ENCODE data around the gene TEX51.

TEX51 gene

GRCh38 chr2:126942427-126943203, 43.9 kb downstream of the TEX51 start:
- Histone ChIP-seq H3K4me3 (ENCODE audit: low read depth in 1 of 2, low read length in 1 of 2) (no peak overlapping the region), H3K36me3 (no peaks in the 10 kb centered on the region), H3K9me3 (no peaks in the 10 kb centered on the region), H3K4me1 (ENCODE audit: control insufficient read depth in 1 of 2, insufficient read depth in 1 of 2, low read depth in 1 of 2, low read length in 1 of 2) (no peaks in the 10 kb centered on the region), H3K27me3 (peaks cover 4% of the 10 kb centered on the region), H3K27ac (no peak overlapping the region)
- no peak for TF ChIP-seq CTCF (IDR thresholded peaks at IDR 0.05)

- Histone ChIP-seq H3K4me3 (ENCODE audit: low read depth in 1 of 2, low read length in 1 of 2) (no peak overlapping the region), H3K27me3 (peaks cover 4% of the 10 kb centered on the region), H3K9me3 (no peaks in the 10 kb centered on the region), H3K4me1 (ENCODE audit: control insufficient read depth in 1 of 2, insufficient read depth in 1 of 2, low read depth in 1 of 2, low read length in 1 of 2) (no peaks in the 10 kb centered on the region), H3K36me3 (no peaks in the 10 kb centered on the region), H3K27ac (no peak overlapping the region)
- TF ChIP-seq CTCF (IDR thresholded peaks at IDR 0.05) = no peak
Observed at GRCh38 chr2:126943612-126944348, 45.1 kb downstream of the TEX51 start.

GRCh38 chr2:126945118-126945517, 46.4 kb downstream of the TEX51 start:
- TF ChIP-seq CTCF (IDR thresholded peaks at IDR 0.05) = no peak
- no peak overlapping the region for H3K27ac ChIP-seq

GRCh38 chr2:126946318-126947102, 47.8 kb downstream of the TEX51 start:
- Histone ChIP-seq H3K4me1 (ENCODE audit: control insufficient read depth in 1 of 2, insufficient read depth in 1 of 2, low read depth in 1 of 2, low read length in 1 of 2) (no peaks in the 10 kb centered on the region), H3K27ac (no peak overlapping the region), H3K27me3 (peaks cover 4% of the 10 kb centered on the region), H3K4me3 (ENCODE audit: low read depth in 1 of 2, low read length in 1 of 2) (no peak overlapping the region), H3K9me3 (no peaks in the 10 kb centered on the region), H3K36me3 (no peaks in the 10 kb centered on the region)
- no peak for TF ChIP-seq CTCF (IDR thresholded peaks at IDR 0.05)

More at GRCh38 chr2:126945118-126945517, 46.4 kb downstream of the TEX51 start:
- no peaks in the 10 kb centered on the region for H3K36me3 ChIP-seq
- H3K27me3 ChIP-seq = peaks cover 4% of the 10 kb centered on the region
- no peaks in the 10 kb centered on the region for H3K9me3 ChIP-seq
- H3K4me1 ChIP-seq (ENCODE audit: control insufficient read depth in 1 of 2, insufficient read depth in 1 of 2, low read depth in 1 of 2, low read length in 1 of 2) = no peaks in the 10 kb centered on the region
- H3K4me3 ChIP-seq (ENCODE audit: low read depth in 1 of 2, low read length in 1 of 2) = no peak overlapping the region

GRCh38 chr2:126947103-126947429, 48.4 kb downstream of the TEX51 start:
- Histone ChIP-seq H3K9me3 (no peaks in the 10 kb centered on the region), H3K4me3 (ENCODE audit: low read depth in 1 of 2, low read length in 1 of 2) (no peak overlapping the region), H3K36me3 (no peaks in the 10 kb centered on the region), H3K27me3 (peaks cover 4% of the 10 kb centered on the region), H3K27ac (no peak overlapping the region), H3K4me1 (ENCODE audit: control insufficient read depth in 1 of 2, insufficient read depth in 1 of 2, low read depth in 1 of 2, low read length in 1 of 2) (no peaks in the 10 kb centered on the region)
- TF ChIP-seq CTCF (IDR thresholded peaks at IDR 0.05) = no peak

All from neutrophil (primary cell).